Effector CD4-positive, alpha-beta T cell (primary cell): ENCODE data around the gene DBNDD2.
A peak's percentile ranks its signal among the peaks of the same experiment; 100 is the strongest.

Experiments
- DNase-seq: peaks from one replicate; pipeline ENCODE4 v3.0.0-alpha.2; 2020

DBNDD2 gene

GRCh38 chr20:45387274-45387673 is 20.8 kb upstream of the DBNDD2 start:
- no peak for DNase-seq

GRCh38 chr20:45390931-45391330 is 17.2 kb upstream of the DBNDD2 start:
- DNase-seq = no peak

GRCh38 chr20:45391559-45391958 is 16.5 kb upstream of the DBNDD2 start:
- DNase-seq = no peak

- DNase-seq = no peak
These were observed 15.4 kb upstream of the DBNDD2 start for GRCh38 chr20:45392733-45393132.

- no peak for DNase-seq
These were observed 13.6 kb upstream of the DBNDD2 start for GRCh38 chr20:45394221-45395113.

GRCh38 chr20:45395114-45395415 is 13.0 kb upstream of the DBNDD2 start:
- DNase-seq = no peak

- DNase-seq = no peak
These were observed 9.1 kb upstream of the DBNDD2 start for GRCh38 chr20:45399018-45399417.

- no peak for DNase-seq
These were observed 7.6 kb upstream of the DBNDD2 start for GRCh38 chr20:45400346-45401031.

- DNase-seq = no peak
These were observed 5.1 kb upstream of the DBNDD2 start for GRCh38 chr20:45402946-45403345.

GRCh38 chr20:45404438-45404837 is 3.7 kb upstream of the DBNDD2 start:
- DNase-seq = no peak

GRCh38 chr20:45405571-45406259 is 2.4 kb upstream of the DBNDD2 start:
- DNase-seq = no peak

GRCh38 chr20:45406260-45407066 is 1.6 kb upstream of the DBNDD2 start:
- peak; percentile 22 for DNase-seq

GRCh38 chr20:45407067-45407745 is 883 bp upstream of the DBNDD2 start:
- no peak for DNase-seq

- DNase-seq = no peak
These were observed 641 bp downstream of the DBNDD2 start for GRCh38 chr20:45408646-45409213.

- DNase-seq = no peak
These were observed 1.6 kb downstream of the DBNDD2 start for GRCh38 chr20:45409521-45410272.

GRCh38 chr20:45410887-45411286 is 2.8 kb downstream of the DBNDD2 start:
- no peak for DNase-seq

- no peak for DNase-seq
These were observed 4.6 kb downstream of the DBNDD2 start for GRCh38 chr20:45412653-45413052.

- DNase-seq = no peak
These were observed 5.4 kb downstream of the DBNDD2 start for GRCh38 chr20:45413479-45413878.

GRCh38 chr20:45415822-45416637 is 7.9 kb downstream of the DBNDD2 start, which contains the start of gene PIGT:
Gene PIGT, plus strand, starts transcription at chr20:45416141. Its CDS starts 16 bp downstream, at chr20:45416157.
- peak; percentile 88 for DNase-seq

- no peak for DNase-seq
These were observed 8.8 kb downstream of the DBNDD2 start for GRCh38 chr20:45416917-45417316.
